Stomach (tissue), 4 donors: Measurements from ENCODE around the gene TULP3.

Source experiments
- EP300 ChIP-seq: sonication (generic); formaldehyde crosslinking; IDR thresholded peaks from one replicate; pipeline ENCODE4 v1.6.1; 2017; ENCODE audit warnings: antibody characterized with exemption
- POLR2A ChIP-seq, 4 donors: fragments of 450-650 bp; IDR thresholded peaks; one replicate each; pipeline ENCODE4 v1.6.1; 2016; ENCODE audit warnings: antibody characterized with exemption in 4 of 4, control low read depth in 2 of 4, mild to moderate bottlenecking in 1 of 4, moderate library complexity in 1 of 4
- POLR2AphosphoS5 ChIP-seq, 3 donors: sonication (generic); formaldehyde crosslinking; IDR thresholded peaks; one replicate each; pipeline ENCODE4 v1.6.1; 2016; ENCODE audit warnings: antibody characterized with exemption in 3 of 3
- TF ChIP-seq, protein P1 (sequence below), 7 experiments: fragments of 450-650 bp in 4 of 7; fragments of 200-600 bp in 3 of 7; sonication (generic) in 3 of 7; IDR thresholded peaks; one replicate each; pipeline ENCODE4 v1.5.1; 2016 to 2019; ENCODE audit warnings: antibody characterized with exemption in 7 of 7, control low read depth in 2 of 7, mild to moderate bottlenecking in 1 of 7

GRCh38 chr12:2854669-2855453 is 35.8 kb upstream of the TULP3 start:
- TF ChIP-seq POLR2AphosphoS5 (IDR thresholded peaks at IDR 0.05) (no peak), POLR2A (IDR thresholded peaks at IDR 0.05) (no peak), EP300 (no peak)
- TF ChIP-seq, protein P1, sequence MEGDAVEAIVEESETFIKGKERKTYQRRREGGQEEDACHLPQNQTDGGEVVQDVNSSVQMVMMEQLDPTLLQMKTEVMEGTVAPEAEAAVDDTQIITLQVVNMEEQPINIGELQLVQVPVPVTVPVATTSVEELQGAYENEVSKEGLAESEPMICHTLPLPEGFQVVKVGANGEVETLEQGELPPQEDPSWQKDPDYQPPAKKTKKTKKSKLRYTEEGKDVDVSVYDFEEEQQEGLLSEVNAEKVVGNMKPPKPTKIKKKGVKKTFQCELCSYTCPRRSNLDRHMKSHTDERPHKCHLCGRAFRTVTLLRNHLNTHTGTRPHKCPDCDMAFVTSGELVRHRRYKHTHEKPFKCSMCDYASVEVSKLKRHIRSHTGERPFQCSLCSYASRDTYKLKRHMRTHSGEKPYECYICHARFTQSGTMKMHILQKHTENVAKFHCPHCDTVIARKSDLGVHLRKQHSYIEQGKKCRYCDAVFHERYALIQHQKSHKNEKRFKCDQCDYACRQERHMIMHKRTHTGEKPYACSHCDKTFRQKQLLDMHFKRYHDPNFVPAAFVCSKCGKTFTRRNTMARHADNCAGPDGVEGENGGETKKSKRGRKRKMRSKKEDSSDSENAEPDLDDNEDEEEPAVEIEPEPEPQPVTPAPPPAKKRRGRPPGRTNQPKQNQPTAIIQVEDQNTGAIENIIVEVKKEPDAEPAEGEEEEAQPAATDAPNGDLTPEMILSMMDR (IDR thresholded peaks at IDR 0.05): no peak
